NAMALWA (cell line): ENCODE data around the gene OR6A2.
"Not testable (repeated sequence)": the region's sequence is repeated elsewhere in the genome, so short reads cannot be mapped to it uniquely, and the experiment has no call there.

Experiments used
- DNase-seq: peaks from one replicate; pipeline ENCODE4 v3.0.0-alpha.2; 2015; ENCODE audit warnings: low spot score

Gene OR6A2

GRCh38 chr11:6799402-6799801, at the start of gene OR6A2:
Gene OR6A2, minus strand, starts transcription at chr11:6799689. Its CDS starts 3,981 bp downstream, at chr11:6795708.
- DNase-seq, result no peak

DNA sequence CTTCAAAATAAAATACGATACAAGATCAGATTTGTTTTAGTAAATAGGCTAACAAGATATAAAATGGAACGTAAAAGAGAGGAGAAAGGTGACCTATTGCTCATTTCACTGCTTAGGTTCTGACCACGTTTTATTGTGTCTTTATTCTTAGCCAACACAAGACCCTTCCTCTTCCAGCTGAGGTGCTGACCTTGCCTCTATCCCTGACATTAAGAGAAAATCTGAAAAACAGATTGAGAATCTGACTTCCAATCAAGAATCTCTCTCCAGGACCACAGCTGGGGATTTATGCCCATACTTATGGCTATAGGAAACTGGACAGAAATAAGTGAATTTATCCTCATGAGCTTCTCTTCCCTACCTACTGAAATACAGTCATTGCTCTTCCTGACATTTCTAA, 45.9 kb upstream of the OR6A2 start, which contains the start of gene OR10A5:
TSS of gene OR10A5 (plus strand) at position 301 of the 400 bp plus-strand sequence. CDS start at position 301, 0 bp downstream.
- DNase-seq, result no peak

- no peak for DNase-seq
These were observed 44.9 kb upstream of the OR6A2 start for GRCh38 chr11:6844356-6844755.

DNA sequence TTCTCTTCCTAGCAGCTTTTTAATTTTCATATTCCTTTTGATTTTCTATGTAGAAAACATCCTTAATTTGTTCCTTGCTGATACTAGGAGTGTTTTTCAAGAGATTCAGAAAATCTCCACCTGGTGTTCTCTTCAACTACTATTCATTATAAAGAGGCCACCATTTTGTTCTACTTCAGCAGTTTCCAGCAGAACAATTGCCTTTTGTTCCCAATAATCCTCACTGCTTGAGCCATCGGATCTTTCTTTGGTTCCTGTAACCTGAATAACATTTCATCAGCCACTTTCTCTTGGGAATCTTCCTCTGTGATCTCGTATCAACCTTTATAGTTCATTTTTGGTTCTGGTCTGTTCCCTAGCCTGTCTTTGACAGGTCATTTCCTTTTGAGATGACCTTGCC, 44.2 kb upstream of the OR6A2 start:
- no peak for DNase-seq

DNA sequence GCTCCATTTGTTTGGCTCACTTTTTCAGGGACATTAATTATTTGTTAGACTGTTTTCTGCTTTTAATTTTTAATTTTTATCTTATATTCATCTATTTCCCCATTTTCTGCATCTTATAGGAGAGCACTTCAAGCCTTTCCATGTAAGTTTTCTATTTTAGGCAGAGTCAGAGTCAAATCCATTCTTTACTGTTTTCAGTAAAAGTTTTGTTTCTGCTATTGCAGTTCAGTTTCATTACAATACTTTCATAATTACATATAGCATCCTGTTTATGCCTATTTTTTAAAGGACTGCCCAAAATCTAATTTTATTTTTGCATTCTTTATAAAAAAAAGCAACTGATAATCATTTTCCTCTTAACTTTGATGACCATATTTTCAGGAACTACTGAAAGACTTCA, 42.2 kb upstream of the OR6A2 start:
- DNase-seq, result no peak

DNA sequence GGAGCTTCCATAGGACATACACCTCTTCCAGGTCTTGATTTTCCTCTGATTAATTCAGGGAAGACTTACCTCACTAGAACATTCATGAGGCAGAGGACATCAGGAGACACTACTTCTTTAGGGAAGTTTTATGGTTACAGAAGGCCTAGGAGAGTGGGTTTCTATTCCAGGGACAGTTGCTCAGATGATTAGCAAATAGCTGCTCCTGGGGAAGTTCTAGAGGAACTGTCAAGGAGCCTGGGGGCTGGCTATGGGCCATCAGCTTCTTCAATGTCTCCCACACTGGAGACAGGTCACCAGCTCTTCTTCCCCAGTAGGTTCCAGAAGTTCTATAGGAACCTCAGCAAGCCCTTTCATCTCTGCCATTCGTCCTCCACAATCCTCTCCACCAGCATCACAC, 34.5 kb upstream of the OR6A2 start:
- no peak for DNase-seq

DNA sequence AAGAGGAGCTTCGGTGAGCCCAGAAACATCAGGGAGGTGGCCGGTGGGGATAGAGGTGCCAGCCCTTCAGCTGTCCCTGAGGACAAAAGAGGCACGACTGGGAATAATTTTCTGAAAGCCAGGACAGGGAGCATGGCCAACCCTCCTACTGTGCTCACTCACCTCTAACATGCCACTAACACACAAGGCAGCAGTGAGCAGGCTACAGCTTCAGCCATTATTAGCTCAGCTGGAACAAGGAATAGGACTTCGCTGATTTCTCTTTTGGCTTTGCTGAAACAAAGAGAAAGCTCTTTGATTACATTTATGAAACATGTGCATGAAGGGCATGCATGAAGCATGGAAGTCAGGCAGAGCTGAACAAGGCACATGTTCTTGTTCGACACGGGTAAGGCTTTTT, 33.9 kb upstream of the OR6A2 start:
- no peak for DNase-seq

GRCh38 chr11:6828103-6828502, 28.6 kb upstream of the OR6A2 start:
- DNase-seq, result no peak

GRCh38 chr11:6825231-6825744, 25.8 kb upstream of the OR6A2 start:
- DNase-seq, result no peak

GRCh38 chr11:6824136-6824823, 24.8 kb upstream of the OR6A2 start:
- no peak for DNase-seq

- DNase-seq, result no peak
These were observed 19.5 kb upstream of the OR6A2 start for GRCh38 chr11:6818967-6819366.

DNA sequence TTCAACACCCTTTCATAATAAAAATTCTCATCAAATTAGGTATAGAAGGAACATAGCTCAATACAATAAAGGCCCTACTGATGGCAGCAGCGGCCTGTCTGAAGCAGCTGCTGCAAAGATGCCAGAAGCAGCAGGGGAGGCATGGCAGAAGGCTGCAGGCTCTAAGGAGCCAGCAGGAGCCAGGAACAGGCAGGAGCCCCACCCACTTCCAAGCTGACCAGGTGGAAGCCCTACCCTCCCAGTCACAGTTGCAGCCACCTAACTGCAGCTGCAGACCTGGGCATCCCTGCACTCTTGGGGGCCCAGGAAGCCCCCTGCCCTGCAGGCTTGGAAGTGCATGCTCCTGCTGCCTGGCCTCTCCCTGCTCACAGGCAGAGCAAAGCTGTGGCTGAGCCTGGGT, 18.2 kb upstream of the OR6A2 start:
- no peak for DNase-seq

DNA sequence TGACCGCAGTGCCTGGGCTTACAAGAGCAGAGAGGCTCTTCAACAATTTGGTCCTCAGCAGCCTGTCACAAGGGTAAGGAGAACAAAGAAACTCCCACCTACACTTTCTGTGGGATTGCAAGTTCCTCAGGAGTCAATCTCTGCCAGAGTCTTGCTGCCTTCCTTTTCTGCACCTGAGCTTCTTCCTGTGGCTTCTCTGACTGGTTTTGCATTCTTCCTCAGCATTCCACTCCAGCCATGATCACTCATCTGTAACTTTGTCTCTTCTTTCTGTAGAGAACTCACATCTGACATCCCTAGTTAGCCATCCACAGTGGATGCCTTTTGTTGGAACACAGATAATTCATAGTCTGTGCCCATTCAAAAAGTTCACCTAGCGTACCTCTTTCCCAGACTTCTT, 14.2 kb upstream of the OR6A2 start:
- no peak for DNase-seq

GRCh38 chr11:6812390-6813005, 13.0 kb upstream of the OR6A2 start:
- peak; percentile 77 for DNase-seq

DNA sequence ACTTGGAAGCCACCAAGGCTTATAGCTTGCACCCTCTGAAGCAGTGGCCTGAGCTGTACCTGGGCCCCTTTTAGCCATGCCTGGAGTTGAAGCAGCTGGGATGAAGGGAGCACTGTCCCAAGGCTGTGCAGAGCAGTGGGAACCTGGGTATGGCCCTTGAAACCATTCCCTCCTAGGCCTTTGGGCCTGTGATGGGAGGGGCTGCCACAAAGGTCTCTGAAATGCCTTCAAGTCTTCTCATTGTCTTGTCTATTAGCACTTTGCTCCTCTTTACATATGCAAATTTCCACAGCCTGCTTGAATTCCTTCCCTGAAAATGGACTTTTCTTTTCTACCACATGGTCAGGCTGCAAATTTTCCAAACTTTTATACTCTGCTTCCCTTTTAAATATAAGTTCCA, 1.6 kb upstream of the OR6A2 start:
- DNase-seq, result not testable (repeated sequence)

GRCh38 chr11:6794639-6795038, 4.8 kb downstream of the OR6A2 start:
- DNase-seq, result no peak

DNA sequence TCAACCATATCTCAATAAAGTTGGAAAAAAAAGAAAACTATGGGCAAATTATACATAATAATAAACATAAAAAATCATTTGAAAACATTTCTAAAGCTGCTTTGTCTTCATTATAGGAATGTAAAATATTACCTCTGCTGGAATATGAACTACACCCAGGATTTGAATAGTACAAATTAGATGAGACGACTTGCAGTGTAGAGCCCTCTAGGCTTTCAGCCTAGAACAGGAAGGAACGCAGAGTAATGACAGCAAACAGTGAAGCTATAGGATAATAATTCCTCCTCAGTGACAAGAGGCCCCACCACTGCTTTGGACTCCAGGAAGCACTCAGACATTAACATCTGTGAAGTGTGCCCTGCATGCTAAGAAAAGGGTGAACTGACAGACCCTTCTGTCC, 8.9 kb downstream of the OR6A2 start:
- DNase-seq, result no peak

DNA sequence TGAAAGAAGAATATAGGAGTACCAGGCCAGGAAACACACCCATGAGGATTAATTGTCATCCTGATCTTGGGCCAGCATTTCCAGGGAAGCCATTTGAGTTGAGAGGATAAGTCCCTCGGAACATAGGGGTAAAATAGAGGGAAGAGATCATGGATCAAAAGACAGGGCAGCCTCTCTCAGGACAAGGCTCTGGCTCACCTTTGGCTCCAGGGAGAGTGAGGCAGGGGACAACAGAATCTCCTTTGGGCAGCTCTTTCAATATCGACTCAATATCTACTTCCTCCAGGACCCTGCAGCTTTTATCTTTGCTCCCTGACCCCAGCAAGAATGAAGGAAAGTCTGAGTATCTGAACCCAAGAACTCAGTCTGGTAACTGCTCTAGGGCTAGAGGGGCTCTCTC, 16.8 kb downstream of the OR6A2 start, which contains the start of gene OR2AG1:
TSS of gene OR2AG1 (plus strand) at position 301 of the 400 bp plus-strand sequence. CDS start 2,018 bp downstream, outside the sequence.
- DNase-seq, result no peak

DNA sequence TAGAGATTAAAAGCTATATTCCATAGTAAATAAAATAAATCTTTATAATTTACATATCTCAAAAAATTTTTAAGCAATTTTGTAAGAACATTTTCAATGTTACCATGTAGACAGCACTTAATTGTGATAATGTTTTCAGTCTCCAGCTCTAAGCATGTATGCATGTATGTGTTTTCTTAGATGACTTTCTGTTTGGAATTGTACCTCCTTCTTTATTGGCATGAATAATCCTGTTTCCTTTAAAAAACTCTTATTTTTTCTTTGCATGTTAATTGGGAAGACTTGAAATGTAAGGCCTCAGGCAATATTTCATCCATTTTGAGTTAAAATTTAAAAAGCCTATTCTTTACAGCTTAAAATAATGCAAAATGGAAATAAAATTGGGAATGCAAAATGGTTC, 18.7 kb downstream of the OR6A2 start:
- no peak for DNase-seq

GRCh38 chr11:6778518-6778917, 21.0 kb downstream of the OR6A2 start:
- no peak for DNase-seq

DNA sequence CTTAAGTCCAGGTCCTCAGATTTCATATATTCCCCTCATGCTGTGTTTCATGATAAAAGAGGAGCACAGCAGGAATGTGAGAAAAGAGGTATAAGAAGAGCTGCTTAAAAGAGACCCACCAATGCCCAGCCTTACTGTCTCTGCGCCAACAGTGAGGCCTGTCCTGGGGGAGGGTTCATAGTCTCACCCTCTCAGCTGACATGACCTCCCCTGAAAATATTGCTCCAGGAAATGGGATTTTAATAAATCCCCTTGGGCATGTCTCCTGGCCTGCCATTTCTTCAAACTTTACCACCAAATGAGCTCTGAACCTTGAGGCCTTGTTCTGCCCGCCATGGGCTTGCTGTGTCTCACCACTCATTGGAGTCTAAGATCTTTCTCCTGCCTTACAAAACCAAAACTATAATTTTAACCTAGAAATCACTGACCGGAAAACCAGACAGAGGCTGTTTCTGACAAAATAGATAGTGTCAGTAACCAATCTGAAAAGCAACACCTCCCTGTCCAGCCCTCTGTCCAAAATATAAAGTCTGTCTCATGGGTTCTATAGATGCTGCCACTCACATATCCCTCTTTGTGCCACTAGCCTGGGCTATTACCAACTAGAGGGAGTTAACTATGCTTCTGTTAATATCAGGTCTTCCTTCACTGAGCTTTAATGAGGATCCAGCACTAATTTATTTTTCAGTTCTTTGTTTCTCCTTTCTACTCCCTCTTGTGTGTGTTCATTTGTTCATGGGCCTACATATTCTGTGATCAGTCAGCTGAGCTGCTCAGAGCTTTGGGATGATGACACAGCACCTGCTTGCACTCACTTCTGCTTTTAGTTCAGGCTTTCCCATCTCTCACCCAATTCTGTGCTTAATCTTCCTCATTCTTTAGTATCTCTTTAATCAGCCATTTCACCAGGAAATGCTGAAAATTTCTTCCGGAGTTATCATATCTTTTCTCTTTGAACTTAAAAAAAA, 27.3 kb downstream of the OR6A2 start, which contains the start of gene OR2AG2:
TSS of gene OR2AG2 (minus strand) at position 51 of the 968 bp plus-strand sequence. CDS start 3,019 bp downstream, outside the sequence.
- peak; percentile 70 for DNase-seq

- peak; percentile 75 for DNase-seq
These were observed 42.0 kb downstream of the OR6A2 start for GRCh38 chr11:6757373-6757967.
